ENCODE results near the gene MFSD6L.

Gene MFSD6L

DNA sequence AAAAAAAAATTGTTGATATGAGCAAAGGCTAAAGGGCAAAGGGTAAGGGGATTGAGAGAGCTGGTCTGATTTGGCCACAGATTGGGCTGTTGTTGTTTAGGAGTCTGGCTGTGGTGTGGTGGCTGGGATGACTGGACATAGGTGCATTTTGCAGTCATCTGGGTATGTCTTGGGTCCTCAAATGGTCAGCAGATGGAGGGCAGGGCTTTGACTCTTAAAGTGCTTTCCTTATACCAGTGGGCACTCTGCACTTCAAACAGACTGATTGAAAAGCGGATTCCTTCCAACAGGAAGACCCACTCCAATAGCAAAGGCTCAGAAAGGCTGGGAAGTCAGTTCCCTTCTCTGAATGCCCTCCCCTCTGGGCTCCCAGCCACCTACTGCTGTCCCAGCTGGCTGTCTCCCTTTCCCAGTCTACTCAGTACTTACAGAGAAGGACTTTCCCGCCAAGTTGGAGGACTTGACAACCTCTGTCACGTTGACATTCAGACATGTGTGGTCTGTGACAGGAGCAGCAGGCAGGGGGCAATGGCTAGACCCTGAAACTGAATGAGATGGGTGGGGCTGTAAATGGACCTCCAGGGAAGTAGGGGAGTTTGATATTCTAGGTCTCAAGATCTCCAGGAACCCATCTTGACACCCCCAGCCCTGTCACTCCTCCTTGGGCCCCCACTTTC lies 19.6 kb upstream of the MFSD6L start:
- no peak for TF ChIP-seq GATA2 (IDR thresholded peaks at IDR 0.05; ENCODE audit: low read depth, low read length)
- TF ChIP-seq GATA3 (IDR thresholded peaks at IDR 0.05; ENCODE audit: low read depth, low read length): no peak

GRCh38 chr17:8818047-8818446 lies 18.9 kb upstream of the MFSD6L start:
- no peak for TF ChIP-seq GATA3 (IDR thresholded peaks at IDR 0.05; ENCODE audit: low read depth, low read length)
- TF ChIP-seq GATA2 (IDR thresholded peaks at IDR 0.05; ENCODE audit: low read depth, low read length): no peak

- TF ChIP-seq GATA3 (IDR thresholded peaks at IDR 0.05; ENCODE audit: low read depth, low read length) (no peak), GATA2 (IDR thresholded peaks at IDR 0.05; ENCODE audit: low read depth, low read length) (no peak)
Measured at GRCh38 chr17:8806926-8807550, 7.9 kb upstream of the MFSD6L start.

DNA sequence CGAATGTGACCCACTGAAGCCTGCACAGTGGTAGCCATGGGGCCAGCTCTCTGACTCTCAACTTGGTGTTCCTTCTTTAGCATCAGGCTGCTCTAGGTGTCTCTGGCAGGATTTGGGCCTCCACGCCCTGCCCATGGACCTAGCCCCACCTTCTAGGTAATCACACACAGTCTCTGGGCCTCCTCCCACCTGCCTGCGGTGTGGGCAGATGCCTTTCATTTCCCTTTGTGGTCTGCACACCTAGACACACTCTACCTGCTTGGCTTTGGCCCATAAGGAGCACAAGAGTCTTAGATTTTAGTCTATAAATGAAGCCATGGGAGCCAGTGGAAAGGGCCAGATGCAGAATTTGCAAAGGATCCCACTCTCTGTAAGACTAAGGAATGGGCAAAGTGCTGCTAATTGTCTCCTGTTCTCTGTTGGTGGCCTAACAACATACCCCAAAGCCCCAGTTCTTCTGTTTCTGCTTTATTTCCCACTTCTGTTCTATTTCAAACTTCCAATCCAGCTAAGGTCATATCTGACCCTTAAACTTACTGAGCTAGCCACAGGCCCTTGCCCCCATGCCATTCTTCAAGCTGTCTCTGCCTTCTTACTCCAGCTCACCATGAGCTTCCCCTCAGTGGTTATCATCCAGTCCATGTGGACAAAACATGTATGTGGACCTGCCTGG lies 7.2 kb upstream of the MFSD6L start:
- TF ChIP-seq GATA3 (IDR thresholded peaks at IDR 0.05; ENCODE audit: low read depth, low read length) (no peak), GATA2 (IDR thresholded peaks at IDR 0.05; ENCODE audit: low read depth, low read length) (no peak)

DNA sequence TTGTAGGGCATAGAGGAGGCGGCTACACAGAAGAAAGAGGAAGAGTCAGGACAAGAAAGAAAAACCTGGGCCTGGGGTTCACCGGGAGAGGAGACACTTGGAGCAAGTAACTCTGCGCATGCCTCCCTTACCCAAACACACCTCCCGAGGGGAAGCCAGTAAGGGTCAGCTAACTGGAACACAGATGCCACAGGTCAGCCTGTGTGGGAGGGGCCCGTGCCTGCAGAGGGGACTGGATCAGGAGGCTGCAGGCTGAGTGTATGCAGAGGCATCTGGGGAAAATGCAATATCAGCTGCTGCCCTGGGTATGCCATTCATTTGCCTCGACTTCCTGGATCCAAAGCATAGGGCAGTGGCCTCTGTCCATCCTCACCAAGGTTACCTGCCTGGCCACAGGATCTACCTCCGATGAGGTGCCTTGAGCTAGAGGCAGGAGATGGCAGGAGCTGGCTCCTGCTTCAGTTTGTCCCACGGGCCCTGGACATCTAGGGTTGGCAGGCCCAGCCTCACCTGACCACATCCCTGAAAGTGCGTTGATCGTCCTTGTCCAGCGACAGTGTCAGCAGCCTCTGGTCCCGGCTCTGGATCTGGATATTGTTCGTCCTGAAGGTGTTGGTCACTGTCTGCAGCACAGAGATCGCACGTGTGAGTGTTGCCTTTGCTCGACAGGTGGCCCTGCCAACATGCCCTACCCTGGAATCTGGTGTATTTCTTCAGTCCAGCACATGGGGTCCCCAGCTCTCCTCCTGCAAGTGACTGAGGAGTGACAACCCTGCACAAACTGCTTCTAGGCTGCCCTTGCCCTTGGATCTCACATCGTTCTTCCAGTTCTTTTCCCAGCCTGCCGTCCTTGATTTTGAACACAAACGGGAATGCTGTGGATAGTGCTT lies 4.6 kb upstream of the MFSD6L start:
- TF ChIP-seq GATA2 (IDR thresholded peaks at IDR 0.05; ENCODE audit: low read depth, low read length) (no peak), GATA3 (IDR thresholded peaks at IDR 0.05; ENCODE audit: low read depth, low read length) (no peak)

DNA sequence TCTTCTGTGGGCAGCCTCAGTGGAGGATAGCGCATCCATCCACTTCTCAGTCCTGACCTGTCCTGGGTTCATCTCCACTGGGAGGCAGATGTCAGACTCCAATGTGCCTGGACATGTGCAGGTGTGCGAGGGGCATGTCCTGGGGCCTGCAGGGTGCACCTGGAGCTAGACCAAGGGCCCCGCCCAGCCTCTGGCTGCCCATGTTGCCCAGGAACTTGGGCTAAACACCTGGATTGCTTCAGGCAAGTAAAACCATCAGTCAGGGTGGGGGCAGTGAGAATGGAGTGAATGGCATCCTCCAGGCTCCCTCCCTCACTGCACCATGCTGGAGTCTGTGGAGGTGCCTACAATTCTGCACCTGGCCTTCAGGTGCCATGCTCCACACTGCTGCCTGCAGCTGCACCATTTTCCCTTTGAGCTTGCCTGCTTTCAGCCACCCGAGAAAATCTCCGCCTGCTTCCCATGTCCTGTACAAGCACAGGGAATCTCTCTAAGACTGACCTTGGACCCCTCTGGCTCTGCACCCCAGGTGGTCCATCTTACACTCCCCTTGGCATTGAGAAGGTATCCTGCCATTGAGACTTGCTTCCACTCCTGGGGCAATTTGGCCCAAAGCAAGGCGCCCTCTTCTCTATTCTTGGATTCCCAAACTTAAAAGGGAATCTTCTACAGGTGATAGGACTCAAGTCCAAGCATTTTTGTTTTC lies 2.1 kb upstream of the MFSD6L start:
- no peak for TF ChIP-seq GATA2 (IDR thresholded peaks at IDR 0.05; ENCODE audit: low read depth, low read length)

DNA sequence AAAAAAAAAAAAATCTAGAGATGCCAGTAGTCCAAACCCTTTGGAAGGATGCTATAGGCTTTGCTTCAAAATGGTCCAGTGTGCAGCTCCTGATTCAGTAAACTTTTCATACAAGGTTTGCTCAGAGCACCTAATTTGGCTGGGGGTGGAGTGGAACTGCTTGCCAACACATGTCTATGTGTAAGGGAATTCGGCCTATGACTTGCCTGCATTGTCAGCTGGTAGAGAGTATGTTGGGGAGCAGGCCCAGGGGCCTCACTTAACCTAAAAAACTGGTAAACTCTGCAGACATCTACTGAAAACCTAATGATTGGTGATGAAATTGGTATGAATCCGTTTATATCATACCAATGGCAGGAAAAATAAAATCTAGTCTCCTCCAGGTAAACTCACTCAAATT lies 1.5 kb upstream of the MFSD6L start:
- TF ChIP-seq GATA3 (IDR thresholded peaks at IDR 0.05; ENCODE audit: low read depth, low read length) (no peak), GATA2 (IDR thresholded peaks at IDR 0.05; ENCODE audit: low read depth, low read length) (no peak)

GRCh38 chr17:8799570-8800212 lies 526 bp upstream of the MFSD6L start:
- TF ChIP-seq GATA3 (IDR thresholded peaks at IDR 0.05; ENCODE audit: low read depth, low read length): no peak
- no peak for TF ChIP-seq GATA2 (IDR thresholded peaks at IDR 0.05; ENCODE audit: low read depth, low read length)

DNA sequence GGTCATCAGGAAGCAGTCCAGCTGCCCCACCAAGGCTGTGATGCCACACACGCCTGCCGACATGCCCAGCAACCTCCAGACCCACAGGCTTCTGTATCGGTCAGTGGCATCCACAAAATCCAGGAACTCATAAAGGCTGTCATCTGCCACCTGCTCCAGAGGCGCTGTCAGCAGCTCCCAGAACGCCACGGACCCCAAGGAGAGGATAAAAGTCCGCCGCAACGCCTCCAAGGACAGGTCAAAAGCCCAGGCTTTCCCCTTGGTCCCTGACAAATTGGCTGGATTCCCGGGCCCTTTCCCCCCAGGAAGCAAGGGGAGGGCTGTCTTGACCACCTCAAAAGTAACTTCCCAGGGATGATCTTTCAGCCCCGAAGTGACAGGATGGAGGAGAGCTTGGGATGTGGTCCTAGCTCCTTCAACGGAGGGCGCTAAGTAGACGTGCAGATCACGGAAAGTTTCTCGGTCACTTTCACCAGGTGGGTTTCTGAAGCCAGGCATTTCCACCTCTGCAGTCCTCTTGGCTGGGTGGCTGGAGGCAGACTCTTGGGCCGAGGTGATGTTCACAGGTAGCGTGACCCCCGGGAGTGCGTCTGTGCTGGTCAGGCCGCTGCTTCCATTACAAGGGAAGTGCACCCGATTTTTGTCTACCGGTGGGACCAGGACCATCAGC lies 854 bp downstream of the MFSD6L start:
- TF ChIP-seq GATA3 (IDR thresholded peaks at IDR 0.05; ENCODE audit: low read depth, low read length): no peak
- TF ChIP-seq GATA2 (IDR thresholded peaks at IDR 0.05; ENCODE audit: low read depth, low read length): no peak

DNA sequence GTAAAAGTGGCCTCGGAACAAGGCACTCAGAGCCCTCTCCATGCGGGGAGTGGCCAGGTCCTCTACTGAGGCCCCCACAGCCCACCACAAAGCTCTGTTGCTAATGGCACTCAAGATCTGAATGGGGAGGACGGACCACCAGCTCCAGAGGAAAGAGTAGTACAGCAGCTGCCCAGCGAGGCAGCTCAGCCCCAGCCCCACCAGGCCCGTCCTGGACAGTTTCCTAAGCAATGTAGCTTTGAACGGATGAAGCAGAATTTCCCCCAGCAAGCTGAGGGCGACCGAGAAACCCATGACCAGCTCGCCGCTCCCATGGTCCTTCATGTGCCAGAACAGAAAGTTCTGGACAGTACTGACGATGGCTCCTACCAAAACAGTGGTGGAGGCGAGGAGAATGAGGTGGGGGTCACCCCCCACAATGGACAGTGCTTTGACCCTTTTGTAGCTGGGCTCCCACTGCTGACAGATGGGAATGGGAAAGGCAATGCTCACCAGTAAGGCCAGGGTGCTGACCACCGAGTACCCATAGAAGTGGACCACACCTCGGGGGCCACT lies 1.5 kb downstream of the MFSD6L start:
- TF ChIP-seq GATA2 (IDR thresholded peaks at IDR 0.05; ENCODE audit: low read depth, low read length): no peak
- no peak for TF ChIP-seq GATA3 (IDR thresholded peaks at IDR 0.05; ENCODE audit: low read depth, low read length)

DNA sequence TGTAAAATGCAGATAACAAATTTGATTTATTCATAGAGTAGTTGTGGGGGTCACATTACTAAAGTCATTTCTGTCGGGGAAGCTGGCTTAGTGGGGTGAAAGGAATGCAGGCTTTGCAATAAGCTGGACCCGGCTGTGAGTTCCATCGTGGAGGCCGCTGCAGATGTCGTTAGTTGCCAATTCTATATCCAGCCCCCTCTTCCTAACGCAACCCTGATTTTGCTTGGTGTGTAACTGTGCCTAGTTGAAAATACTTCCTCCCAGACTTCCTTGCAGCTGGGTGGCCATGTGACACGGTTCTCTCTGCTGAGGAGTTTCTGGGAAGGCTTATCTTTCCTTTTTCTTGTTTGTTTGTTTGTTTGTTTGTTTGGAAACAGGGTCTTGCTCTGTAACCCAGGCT lies 4.5 kb downstream of the MFSD6L start:
- no peak for TF ChIP-seq GATA2 (IDR thresholded peaks at IDR 0.05; ENCODE audit: low read depth, low read length)

- TF ChIP-seq GATA3 (IDR thresholded peaks at IDR 0.05; ENCODE audit: low read depth, low read length) (no peak), GATA2 (IDR thresholded peaks at IDR 0.05; ENCODE audit: low read depth, low read length) (no peak)
Measured at GRCh38 chr17:8793649-8794048, 5.5 kb downstream of the MFSD6L start.

Data from SH-SY5Y (cell line).